ENCODE measurements around the gene FBXW11.

- TF ChIP-seq CTCF (IDR thresholded peaks at IDR 0.05) = no peak
- no peak for TF ChIP-seq POLR2A (IDR thresholded peaks at IDR 0.05)
Observed at GRCh38 chr5:171975262-171975876, 31.1 kb downstream of the FBXW11 start.
